ENCODE results near the gene PRDM10. TPM values are rescaled to one million over a fixed set of nuclear protein-coding genes. Genes with fewer than 3 reads are reported as not detected.

Gene PRDM10
- total RNA-seq, 1 experiment from 2014 or later: 7.7 TPM

DNA sequence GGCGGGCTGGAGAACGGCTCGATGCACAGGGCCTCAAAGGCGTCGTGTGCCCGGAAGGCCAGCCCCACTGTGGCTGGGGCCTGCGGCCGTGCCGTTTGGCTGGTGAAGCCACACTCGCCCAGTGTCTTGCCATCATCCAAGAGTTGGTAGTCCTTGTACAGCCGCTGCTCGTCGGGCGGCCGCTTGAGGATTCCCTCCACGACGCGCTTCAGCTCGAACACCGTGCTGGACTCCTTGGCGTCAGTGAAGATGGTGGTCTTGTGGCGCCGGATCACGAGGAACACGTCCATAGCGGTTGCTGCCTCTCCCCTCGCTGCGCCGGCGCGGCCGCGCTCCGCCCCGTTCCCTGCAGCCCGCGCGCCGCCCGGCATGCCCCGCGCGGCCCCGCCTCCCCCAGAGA lies 30.3 kb upstream of the PRDM10 start:
- TF ChIP-seq, protein P1, sequence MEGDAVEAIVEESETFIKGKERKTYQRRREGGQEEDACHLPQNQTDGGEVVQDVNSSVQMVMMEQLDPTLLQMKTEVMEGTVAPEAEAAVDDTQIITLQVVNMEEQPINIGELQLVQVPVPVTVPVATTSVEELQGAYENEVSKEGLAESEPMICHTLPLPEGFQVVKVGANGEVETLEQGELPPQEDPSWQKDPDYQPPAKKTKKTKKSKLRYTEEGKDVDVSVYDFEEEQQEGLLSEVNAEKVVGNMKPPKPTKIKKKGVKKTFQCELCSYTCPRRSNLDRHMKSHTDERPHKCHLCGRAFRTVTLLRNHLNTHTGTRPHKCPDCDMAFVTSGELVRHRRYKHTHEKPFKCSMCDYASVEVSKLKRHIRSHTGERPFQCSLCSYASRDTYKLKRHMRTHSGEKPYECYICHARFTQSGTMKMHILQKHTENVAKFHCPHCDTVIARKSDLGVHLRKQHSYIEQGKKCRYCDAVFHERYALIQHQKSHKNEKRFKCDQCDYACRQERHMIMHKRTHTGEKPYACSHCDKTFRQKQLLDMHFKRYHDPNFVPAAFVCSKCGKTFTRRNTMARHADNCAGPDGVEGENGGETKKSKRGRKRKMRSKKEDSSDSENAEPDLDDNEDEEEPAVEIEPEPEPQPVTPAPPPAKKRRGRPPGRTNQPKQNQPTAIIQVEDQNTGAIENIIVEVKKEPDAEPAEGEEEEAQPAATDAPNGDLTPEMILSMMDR (conservative IDR thresholded peaks at IDR 0.05): no peak
- no peak overlapping the region for H2AK5ac ChIP-seq (ENCODE audit: insufficient read length, low read length)
- DNase-seq: no peak
- no peak overlapping the region for H3T11ph ChIP-seq (ENCODE audit: low read length)
- no peak overlapping the region for H4K5ac ChIP-seq (ENCODE audit: insufficient read length, low read depth, low read length)
- H4K8ac ChIP-seq (replicated peaks; ENCODE audit: insufficient read length, low read depth, low read length): no peak overlapping the region
- H3K4me2 ChIP-seq (ENCODE audit: insufficient read depth, insufficient read length, low read length): no peak overlapping the region
- no peaks in the 10 kb centered on the region for H3K4me1 ChIP-seq (ENCODE audit: insufficient read depth, low read length)
- Mint-ChIP-seq H3K36me3 (ENCODE audit: insufficient read depth in 1 of 3, low read depth in 3 of 3) (no peaks in the 10 kb centered on the region), H3K27ac (no peak overlapping the region), H3K27me3 (ENCODE audit: low read depth) (no peaks in the 10 kb centered on the region), H3K4me3 (no peak overlapping the region), H3K9me3 (no peaks in the 10 kb centered on the region), H3K4me1 (peaks cover 22 to 25% of the 10 kb centered on the region in 2 experiments)
- no peak overlapping the region for H3K14ac ChIP-seq (ENCODE audit: insufficient read depth, low read length)
- H3K27ac ChIP-seq (ENCODE audit: insufficient read length, low read depth, low read length): no peak overlapping the region
- H3K79me2 ChIP-seq (ENCODE audit: insufficient read depth, low read length): no peaks in the 10 kb centered on the region
- H3K9ac ChIP-seq (ENCODE audit: extremely low read depth, insufficient read length, low read length): no peak overlapping the region
- no peak overlapping the region for H3K56ac ChIP-seq (ENCODE audit: insufficient read length, low read depth, low read length)
- no peak overlapping the region for H2BK120ac ChIP-seq (ENCODE audit: low read depth, low read length, poor library complexity, severe bottlenecking)
- H2BK15ac ChIP-seq (ENCODE audit: low read depth, low read length): no peak overlapping the region
- no peak overlapping the region for H2BK12ac ChIP-seq (ENCODE audit: insufficient read length, low read depth, low read length)
- no peak overlapping the region for H4K91ac ChIP-seq (ENCODE audit: insufficient read length, low read depth, low read length)
- no peaks in the 10 kb centered on the region for H3K9me3 ChIP-seq (ENCODE audit: control insufficient read depth, low read depth, low read length)
- no peak overlapping the region for H2BK20ac ChIP-seq (ENCODE audit: low read depth, low read length, poor library complexity, severe bottlenecking)
- H2AFZ ChIP-seq (ENCODE audit: low read length): no peak overlapping the region
- no peaks in the 10 kb centered on the region for H4K20me1 ChIP-seq (ENCODE audit: control insufficient read depth, insufficient read depth, insufficient read length)
- WGBS (ENCODE audit: extremely low coverage, insufficient read length, low lambda C conversion rate): no CpG with 5 or more reads among the region's 44 CpGs
- no peak overlapping the region for H2BK5ac ChIP-seq (ENCODE audit: insufficient read length, low read length)
- no peaks in the 10 kb centered on the region for H3K27me3 ChIP-seq (ENCODE audit: insufficient read depth, low read length)
- H3K79me1 ChIP-seq (ENCODE audit: insufficient read depth, low read depth, low read length, poor library complexity, severe bottlenecking): no peaks in the 10 kb centered on the region
- H3K4ac ChIP-seq (ENCODE audit: low read depth, low read length): no peak overlapping the region
- H3K23ac ChIP-seq (ENCODE audit: insufficient read length, low read depth, low read length): no peak overlapping the region
- H3K23me2 ChIP-seq (ENCODE audit: insufficient read length, low read depth, low read length, poor library complexity, severe bottlenecking): no peaks in the 10 kb centered on the region
- no peak overlapping the region for H3K18ac ChIP-seq (ENCODE audit: insufficient read length, low read depth, low read length)

Measured in H9 (cell line).